ENCODE measurements around the gene ZCWPW1.
"Not testable (repeated sequence)": the region's sequence is repeated elsewhere in the genome, so short reads cannot be mapped to it uniquely, and the experiment has no call there.

ZCWPW1 gene

GRCh38 chr7:100380196-100380595, 48.3 kb downstream of the ZCWPW1 start:
- TF ChIP-seq CTCF (IDR thresholded peaks at IDR 0.05; ENCODE audit: low read length, missing control alignments) = no peak
- no peak for DNase-seq (ENCODE audit: low read depth)
- no peak overlapping the region for H3K4me3 ChIP-seq (replicated peaks; ENCODE audit: low read depth, low read length)

GRCh38 chr7:100378114-100378755, 50.3 kb downstream of the ZCWPW1 start:
- no peak for TF ChIP-seq CTCF (IDR thresholded peaks at IDR 0.05; ENCODE audit: low read length, missing control alignments)
- no peak overlapping the region for H3K4me3 ChIP-seq (replicated peaks; ENCODE audit: low read depth, low read length)
- no peak for DNase-seq (ENCODE audit: low read depth)

GRCh38 chr7:100376066-100376465, 52.4 kb downstream of the ZCWPW1 start:
- no peak overlapping the region for H3K4me3 ChIP-seq (replicated peaks; ENCODE audit: low read depth, low read length)
- TF ChIP-seq CTCF (IDR thresholded peaks at IDR 0.05; ENCODE audit: low read length, missing control alignments) = no peak
- no peak for DNase-seq (ENCODE audit: low read depth)

- H3K4me3 ChIP-seq (replicated peaks; ENCODE audit: low read depth, low read length) = no peak overlapping the region
Measured at GRCh38 chr7:100374601-100375000, 53.9 kb downstream of the ZCWPW1 start.

GRCh38 chr7:100373870-100374598, 54.5 kb downstream of the ZCWPW1 start:
- DNase-seq (ENCODE audit: low read depth); H3K4me3 ChIP-seq (replicated peaks; ENCODE audit: low read depth, low read length): not testable (repeated sequence)

More at GRCh38 chr7:100374601-100375000, 53.9 kb downstream of the ZCWPW1 start:
- no peak for DNase-seq (ENCODE audit: low read depth)
- no peak for TF ChIP-seq CTCF (IDR thresholded peaks at IDR 0.05; ENCODE audit: low read length, missing control alignments)

- TF ChIP-seq CTCF (IDR thresholded peaks at IDR 0.05; ENCODE audit: low read length, missing control alignments) = no peak
- no peak within 1 kb of the TSS for H3K4me3 ChIP-seq (replicated peaks; ENCODE audit: low read depth, low read length)
- DNase-seq (ENCODE audit: low read depth) = peak; percentile 28
Measured at GRCh38 chr7:100373261-100373831, 55.2 kb downstream of the ZCWPW1 start, which contains the start of gene PILRA. Gene PILRA, plus strand, starts transcription at chr7:100373487. Its CDS starts 170 bp downstream, at chr7:100373657.

- no peak for DNase-seq (ENCODE audit: low read depth)
- no peak overlapping the region for H3K4me3 ChIP-seq (replicated peaks; ENCODE audit: low read depth, low read length)
- no peak for TF ChIP-seq CTCF (IDR thresholded peaks at IDR 0.05; ENCODE audit: low read length, missing control alignments)
Measured at GRCh38 chr7:100372694-100373093, 55.8 kb downstream of the ZCWPW1 start.

All from fibroblast of pulmonary artery (primary cell).